K562 (cell line): ENCODE results near the gene IL23R.

Source experiments
- HSF4 ChIP-seq: fragments of 250-450 bp; sonication (Bioruptor Pico); IDR thresholded peaks from 2 replicates; pipeline ENCODE4 v2.1.2; 2022; ENCODE audit warnings: mild to moderate bottlenecking, moderate library complexity, borderline replicate concordance
- MAZ ChIP-seq, 2 experiments: fragments of 450-650 bp in 1 of 2; sonication (generic) in 1 of 2; formaldehyde crosslinking; IDR thresholded peaks in 1 of 2; conservative IDR thresholded peaks in 1 of 2; 2 replicates each; pipeline versions ENCODE4 v1.4.0 to v1.5.0; 2020; ENCODE audit warnings: mild to moderate bottlenecking in 1 of 2, missing genetic modification reagents in 1 of 2
- NFYB ChIP-seq: IDR thresholded peaks from 2 replicates; pipeline ENCODE4 v1.6.1; 2011; ENCODE audit warnings: mild to moderate bottlenecking, moderate library complexity; ENCODE audit not compliant: insufficient read length; ENCODE audit errors: extremely low read depth
- RCOR1 ChIP-seq, 2 experiments: IDR thresholded peaks; 2 replicates each; pipeline ENCODE4 v1.6.1; 2012; ENCODE audit warnings: low read depth in 2 of 2, low read length in 2 of 2, borderline replicate concordance in 1 of 2, improper control_type of control experiment in 1 of 2
- YY1 ChIP-seq, 3 experiments: IDR thresholded peaks; 2 replicates each; pipeline ENCODE4 v1.6.1; 2011; ENCODE audit warnings: low read length in 2 of 3, mild to moderate bottlenecking in 2 of 3, moderate library complexity in 2 of 3, borderline replicate concordance in 1 of 3, control low read depth in 1 of 3, low read depth in 1 of 3; ENCODE audit not compliant: insufficient read depth in 3 of 3, insufficient replicate concordance in 2 of 3, control insufficient read depth in 1 of 3, insufficient read length in 1 of 3; ENCODE audit errors: extremely low read depth in 1 of 3
- ZNF175 ChIP-seq: fragments of 200-800 bp; sonication (Bioruptor generic); IDR thresholded peaks from 2 replicates; pipeline ENCODE4 v1.6.1; 2016; ENCODE audit warnings: low read depth, mild to moderate bottlenecking, missing genetic modification characterization, missing compliant biosample characterization
- ZZZ3 ChIP-seq: fragments of 450-650 bp; IDR thresholded peaks from 2 replicates; pipeline ENCODE4 v1.6.1; 2016; ENCODE audit warnings: antibody characterized with exemption, mild to moderate bottlenecking, moderate library complexity
- TF ChIP-seq, protein P1 (sequence below), 3 experiments: IDR thresholded peaks in 2 of 3; conservative IDR thresholded peaks in 1 of 3; 2 replicates each; pipeline ENCODE4 v1.5.1; 2011 to 2012; ENCODE audit warnings: low read length in 3 of 3, mild to moderate bottlenecking in 3 of 3, control low read depth in 2 of 3, improper control_type of control experiment in 1 of 3, inconsistent platforms in 1 of 3, low read depth in 1 of 3, mixed read lengths in 1 of 3, moderate library complexity in 1 of 3; ENCODE audit not compliant: insufficient read depth in 2 of 3
- TF ChIP-seq, protein P2 (sequence below): fragments of 450-650 bp; IDR thresholded peaks from 2 replicates; pipeline ENCODE4 v1.6.1; 2016; ENCODE audit warnings: low read depth
- TF ChIP-seq, protein P3 (sequence below): sonication (generic); formaldehyde crosslinking; IDR thresholded peaks from 2 replicates; pipeline ENCODE4 v1.9.0; 2022; ENCODE audit warnings: mild to moderate bottlenecking, missing genetic modification reagents

GRCh38 chr1:67209521-67209920 lies 43.3 kb downstream of the IL23R start:
- TF ChIP-seq, protein P1, sequence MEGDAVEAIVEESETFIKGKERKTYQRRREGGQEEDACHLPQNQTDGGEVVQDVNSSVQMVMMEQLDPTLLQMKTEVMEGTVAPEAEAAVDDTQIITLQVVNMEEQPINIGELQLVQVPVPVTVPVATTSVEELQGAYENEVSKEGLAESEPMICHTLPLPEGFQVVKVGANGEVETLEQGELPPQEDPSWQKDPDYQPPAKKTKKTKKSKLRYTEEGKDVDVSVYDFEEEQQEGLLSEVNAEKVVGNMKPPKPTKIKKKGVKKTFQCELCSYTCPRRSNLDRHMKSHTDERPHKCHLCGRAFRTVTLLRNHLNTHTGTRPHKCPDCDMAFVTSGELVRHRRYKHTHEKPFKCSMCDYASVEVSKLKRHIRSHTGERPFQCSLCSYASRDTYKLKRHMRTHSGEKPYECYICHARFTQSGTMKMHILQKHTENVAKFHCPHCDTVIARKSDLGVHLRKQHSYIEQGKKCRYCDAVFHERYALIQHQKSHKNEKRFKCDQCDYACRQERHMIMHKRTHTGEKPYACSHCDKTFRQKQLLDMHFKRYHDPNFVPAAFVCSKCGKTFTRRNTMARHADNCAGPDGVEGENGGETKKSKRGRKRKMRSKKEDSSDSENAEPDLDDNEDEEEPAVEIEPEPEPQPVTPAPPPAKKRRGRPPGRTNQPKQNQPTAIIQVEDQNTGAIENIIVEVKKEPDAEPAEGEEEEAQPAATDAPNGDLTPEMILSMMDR (IDR thresholded peaks at IDR 0.05 in 2 of 3, conservative IDR thresholded peaks at IDR 0.05 in 1 of 3; ENCODE audit: insufficient read depth in 2 of 3, low read depth in 1 of 3, low read length in 3 of 3) = no peak
- TF ChIP-seq, protein P2, sequence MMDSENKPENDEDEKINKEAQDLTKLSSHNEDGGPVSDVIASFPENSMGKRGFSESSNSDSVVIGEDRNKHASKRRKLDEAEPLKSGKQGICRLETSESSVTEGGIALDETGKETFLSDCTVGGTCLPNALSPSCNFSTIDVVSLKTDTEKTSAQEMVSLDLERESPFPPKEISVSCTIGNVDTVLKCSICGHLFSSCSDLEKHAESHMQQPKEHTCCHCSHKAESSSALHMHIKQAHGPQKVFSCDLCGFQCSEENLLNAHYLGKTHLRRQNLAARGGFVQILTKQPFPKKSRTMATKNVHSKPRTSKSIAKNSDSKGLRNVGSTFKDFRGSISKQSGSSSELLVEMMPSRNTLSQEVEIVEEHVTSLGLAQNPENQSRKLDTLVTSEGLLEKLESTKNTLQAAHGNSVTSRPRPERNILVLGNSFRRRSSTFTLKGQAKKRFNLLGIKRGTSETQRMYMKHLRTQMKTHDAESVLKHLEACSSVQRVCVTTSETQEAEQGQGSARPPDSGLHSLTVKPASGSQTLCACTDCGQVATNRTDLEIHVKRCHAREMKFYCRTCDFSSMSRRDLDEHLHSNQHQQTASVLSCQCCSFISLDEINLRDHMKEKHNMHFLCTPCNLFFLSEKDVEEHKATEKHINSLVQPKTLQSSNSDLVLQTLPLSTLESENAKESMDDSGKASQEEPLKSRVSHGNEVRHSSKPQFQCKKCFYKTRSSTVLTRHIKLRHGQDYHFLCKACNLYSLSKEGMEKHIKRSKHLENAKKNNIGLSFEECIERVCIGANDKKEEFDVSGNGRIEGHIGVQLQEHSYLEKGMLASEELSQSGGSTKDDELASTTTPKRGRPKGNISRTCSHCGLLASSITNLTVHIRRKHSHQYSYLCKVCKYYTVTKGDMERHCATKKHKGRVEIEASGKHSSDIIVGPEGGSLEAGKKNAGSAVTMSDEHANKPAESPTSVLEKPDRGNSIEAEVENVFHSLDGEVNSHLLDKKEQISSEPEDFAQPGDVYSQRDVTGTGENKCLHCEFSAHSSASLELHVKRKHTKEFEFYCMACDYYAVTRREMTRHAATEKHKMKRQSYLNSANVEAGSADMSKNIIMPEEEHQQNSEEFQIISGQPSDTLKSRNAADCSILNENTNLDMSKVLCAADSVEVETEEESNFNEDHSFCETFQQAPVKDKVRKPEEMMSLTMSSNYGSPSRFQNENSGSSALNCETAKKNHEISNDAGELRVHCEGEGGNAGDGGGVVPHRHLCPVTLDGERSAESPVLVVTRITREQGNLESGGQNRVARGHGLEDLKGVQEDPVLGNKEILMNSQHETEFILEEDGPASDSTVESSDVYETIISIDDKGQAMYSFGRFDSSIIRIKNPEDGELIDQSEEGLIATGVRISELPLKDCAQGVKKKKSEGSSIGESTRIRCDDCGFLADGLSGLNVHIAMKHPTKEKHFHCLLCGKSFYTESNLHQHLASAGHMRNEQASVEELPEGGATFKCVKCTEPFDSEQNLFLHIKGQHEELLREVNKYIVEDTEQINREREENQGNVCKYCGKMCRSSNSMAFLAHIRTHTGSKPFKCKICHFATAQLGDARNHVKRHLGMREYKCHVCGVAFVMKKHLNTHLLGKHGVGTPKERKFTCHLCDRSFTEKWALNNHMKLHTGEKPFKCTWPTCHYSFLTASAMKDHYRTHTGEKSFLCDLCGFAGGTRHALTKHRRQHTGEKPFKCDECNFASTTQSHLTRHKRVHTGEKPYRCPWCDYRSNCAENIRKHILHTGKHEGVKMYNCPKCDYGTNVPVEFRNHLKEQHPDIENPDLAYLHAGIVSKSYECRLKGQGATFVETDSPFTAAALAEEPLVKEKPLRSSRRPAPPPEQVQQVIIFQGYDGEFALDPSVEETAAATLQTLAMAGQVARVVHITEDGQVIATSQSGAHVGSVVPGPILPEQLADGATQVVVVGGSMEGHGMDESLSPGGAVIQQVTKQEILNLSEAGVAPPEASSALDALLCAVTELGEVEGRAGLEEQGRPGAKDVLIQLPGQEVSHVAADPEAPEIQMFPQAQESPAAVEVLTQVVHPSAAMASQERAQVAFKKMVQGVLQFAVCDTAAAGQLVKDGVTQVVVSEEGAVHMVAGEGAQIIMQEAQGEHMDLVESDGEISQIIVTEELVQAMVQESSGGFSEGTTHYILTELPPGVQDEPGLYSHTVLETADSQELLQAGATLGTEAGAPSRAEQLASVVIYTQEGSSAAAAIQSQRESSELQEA = no peak
- TF ChIP-seq ZNF175 (CRISPR knock-in tag) = no peak
- no peak for TF ChIP-seq RCOR1 (IDR thresholded peaks at IDR 0.05; ENCODE audit: borderline replicate concordance in 1 of 2, low read depth in 2 of 2, low read length in 2 of 2)
- TF ChIP-seq, protein P3, sequence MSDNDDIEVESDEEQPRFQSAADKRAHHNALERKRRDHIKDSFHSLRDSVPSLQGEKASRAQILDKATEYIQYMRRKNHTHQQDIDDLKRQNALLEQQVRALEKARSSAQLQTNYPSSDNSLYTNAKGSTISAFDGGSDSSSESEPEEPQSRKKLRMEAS = no peak
- TF ChIP-seq YY1 (IDR thresholded peaks at IDR 0.05; ENCODE audit: borderline replicate concordance in 1 of 3, control insufficient read depth in 1 of 3, extremely low read depth in 1 of 3, insufficient read depth in 3 of 3, insufficient read length in 1 of 3, insufficient replicate concordance in 2 of 3, low read depth in 1 of 3, low read length in 2 of 3) = no peak
- no peak for TF ChIP-seq MAZ (CRISPR knock-in tag; conservative IDR thresholded peaks at IDR 0.05 in 1 of 2, IDR thresholded peaks at IDR 0.05 in 1 of 2)
- TF ChIP-seq ZZZ3 = no peak
- no peak for TF ChIP-seq HSF4
- TF ChIP-seq NFYB = no peak
